Hepatocyte (in vitro differentiated cells): Measurements from ENCODE around the gene ARFIP1. TPM values are rescaled to one million over a fixed set of nuclear protein-coding genes. Genes with fewer than 3 reads are reported as not detected.

Experiments
- DNase-seq: peaks from one replicate; pipeline ENCODE4 v3.0.0-alpha.2; 2016; ENCODE audit warnings: low spot score
- H2AFZ ChIP-seq: fragments of 200-600 bp; sonication (generic); 2 replicates; pipeline ENCODE4 v1.6.0; 2016; ENCODE audit warnings: antibody characterized with exemption, mild to moderate bottlenecking
- H3K27ac ChIP-seq: fragments of 200-600 bp; sonication (generic); 2 replicates; pipeline ENCODE4 v1.5.1; 2016; ENCODE audit warnings: mild to moderate bottlenecking
- H3K27me3 ChIP-seq: fragments of 200-600 bp; sonication (generic); 2 replicates; pipeline ENCODE4 v1.6.1; 2016
- H3K36me3 ChIP-seq: fragments of 200-600 bp; sonication (generic); replicated peaks from 2 replicates; pipeline ENCODE4 v1.5.1; 2016; ENCODE audit warnings: low read depth; ENCODE audit not compliant: insufficient read depth
- H3K4me1 ChIP-seq: fragments of 200-600 bp; sonication (generic); 2 replicates; pipeline ENCODE4 v1.5.1; 2016; ENCODE audit warnings: mild to moderate bottlenecking, moderate library complexity; ENCODE audit not compliant: insufficient read depth
- H3K4me2 ChIP-seq: fragments of 200-600 bp; sonication (generic); 2 replicates; pipeline ENCODE4 v1.6.0; 2016
- H3K4me3 ChIP-seq: fragments of 200-600 bp; sonication (generic); 2 replicates; pipeline ENCODE4 v1.5.1; 2016; ENCODE audit warnings: mild to moderate bottlenecking
- H3K79me2 ChIP-seq: fragments of 200-600 bp; sonication (generic); 2 replicates; pipeline ENCODE4 v1.6.0; 2017; ENCODE audit warnings: mild to moderate bottlenecking
- H3K9me2 ChIP-seq: fragments of 200-600 bp; sonication (generic); replicated peaks from 2 replicates; pipeline ENCODE4 v1.6.0; 2017; ENCODE audit warnings: mild to moderate bottlenecking; ENCODE audit not compliant: insufficient read depth
- H3K9me3 ChIP-seq: fragments of 200-600 bp; sonication (generic); 2 replicates; pipeline ENCODE4 v1.5.1; 2016; ENCODE audit warnings: low read depth, mild to moderate bottlenecking
- H4K20me1 ChIP-seq: fragments of 200-600 bp; sonication (generic); 2 replicates; pipeline ENCODE4 v1.6.0; 2016; ENCODE audit warnings: mild to moderate bottlenecking; ENCODE audit not compliant: insufficient read depth, poor library complexity, severe bottlenecking
- EZH2 ChIP-seq: fragments of 200-600 bp; sonication (generic); IDR thresholded peaks from 2 replicates; pipeline ENCODE4 v1.6.1; 2016; ENCODE audit warnings: antibody characterized with exemption, mild to moderate bottlenecking, borderline replicate concordance
- EZH2phosphoT487 ChIP-seq: fragments of 200-600 bp; sonication (generic); IDR thresholded peaks from one replicate; pipeline ENCODE4 v1.6.1; 2018; ENCODE audit warnings: antibody characterized with exemption, mild to moderate bottlenecking, low read depth, moderate library complexity; ENCODE audit not compliant: unreplicated experiment, severe bottlenecking
- WGBS: methylation state at CpG from one replicate; pipeline ENCODE4 v1.1.6; 2016; ENCODE audit warnings: low lambda C conversion rate; ENCODE audit errors: missing lambda C conversion rate; 5-methylcytosine and 5-hydroxymethylcytosine counted together
- polyA plus RNA-seq: library from polyadenylated mRNA; unstranded; fragments of >200 nt; fragmentation: Nextera tagmentation; extraction: Ambion mirVana; gene quantifications from 2 replicates; pipeline ENCODE4 v1.2.1, GENCODE V29; 2016
- total RNA-seq: library from RNA; depleted of rRNA; stranded (reverse); fragments of >200 nt; gene quantifications from 2 replicates; pipeline ENCODE4 v1.2.3, GENCODE V29; 2014
- TF ChIP-seq, protein P1 (sequence below): fragments of 200-600 bp; sonication (generic); IDR thresholded peaks from 2 replicates; pipeline ENCODE4 v1.5.1; 2016; ENCODE audit warnings: antibody characterized with exemption, mild to moderate bottlenecking; ENCODE audit not compliant: poor library complexity

Gene ARFIP1
- total and polyA plus RNA-seq, 2 experiments from 2014 or later, result 21.7 to 39.1 TPM

DNA sequence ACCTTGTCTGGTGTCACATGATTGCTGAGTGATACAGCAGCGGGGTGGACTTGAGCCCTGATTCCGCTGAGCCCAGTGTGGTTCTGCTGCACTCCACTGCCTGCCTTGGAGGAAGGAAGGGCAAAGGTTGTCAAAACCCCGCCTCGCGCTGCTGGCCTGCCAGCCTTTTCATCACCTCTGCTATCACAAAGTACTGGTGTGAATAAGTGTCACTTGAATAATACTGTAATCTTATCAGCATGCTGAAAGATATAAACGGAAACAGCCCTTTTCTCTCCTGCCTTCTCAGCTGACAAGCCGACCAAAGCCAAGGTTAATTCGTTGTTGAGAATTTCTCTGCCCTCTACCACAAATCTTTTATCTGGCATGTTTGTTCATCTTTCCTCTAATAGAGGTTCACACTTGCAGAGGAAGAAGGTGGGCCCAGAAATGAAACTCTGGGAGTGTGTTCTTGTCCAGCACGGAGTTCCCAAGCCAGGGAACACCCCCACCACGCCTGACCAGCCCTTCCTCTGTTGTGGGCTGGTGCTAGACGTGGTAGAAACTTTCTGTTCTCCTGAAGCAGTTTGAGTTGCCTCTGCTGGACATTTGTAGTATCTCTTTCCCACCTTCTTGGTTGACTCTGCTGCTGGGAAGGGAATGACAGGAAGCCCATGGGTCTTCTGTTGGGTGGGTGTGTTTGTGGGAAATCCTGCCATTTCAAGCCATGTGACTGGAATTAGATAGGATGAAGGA, 177.8 kb downstream of the ARFIP1 start:
- Histone ChIP-seq H3K79me2 (peaks cover 2% of the 10 kb centered on the region), H3K36me3 (no peaks in the 10 kb centered on the region), H3K9me2 (no peaks in the 10 kb centered on the region), H4K20me1 (no peaks in the 10 kb centered on the region), H3K27me3 (no peaks in the 10 kb centered on the region), H3K4me3 (no peak overlapping the region), H2AFZ (no peak overlapping the region), H3K4me2 (peak overlapping the region; percentile 65), H3K9me3 (no peaks in the 10 kb centered on the region), H3K4me1 (peaks cover 31% of the 10 kb centered on the region), H3K27ac (peak overlapping the region; percentile 96)
- DNase-seq, result peak; percentile 78
- 42% methylated on average over 11 of the region's 11 CpGs for WGBS
- TF ChIP-seq, protein P1, sequence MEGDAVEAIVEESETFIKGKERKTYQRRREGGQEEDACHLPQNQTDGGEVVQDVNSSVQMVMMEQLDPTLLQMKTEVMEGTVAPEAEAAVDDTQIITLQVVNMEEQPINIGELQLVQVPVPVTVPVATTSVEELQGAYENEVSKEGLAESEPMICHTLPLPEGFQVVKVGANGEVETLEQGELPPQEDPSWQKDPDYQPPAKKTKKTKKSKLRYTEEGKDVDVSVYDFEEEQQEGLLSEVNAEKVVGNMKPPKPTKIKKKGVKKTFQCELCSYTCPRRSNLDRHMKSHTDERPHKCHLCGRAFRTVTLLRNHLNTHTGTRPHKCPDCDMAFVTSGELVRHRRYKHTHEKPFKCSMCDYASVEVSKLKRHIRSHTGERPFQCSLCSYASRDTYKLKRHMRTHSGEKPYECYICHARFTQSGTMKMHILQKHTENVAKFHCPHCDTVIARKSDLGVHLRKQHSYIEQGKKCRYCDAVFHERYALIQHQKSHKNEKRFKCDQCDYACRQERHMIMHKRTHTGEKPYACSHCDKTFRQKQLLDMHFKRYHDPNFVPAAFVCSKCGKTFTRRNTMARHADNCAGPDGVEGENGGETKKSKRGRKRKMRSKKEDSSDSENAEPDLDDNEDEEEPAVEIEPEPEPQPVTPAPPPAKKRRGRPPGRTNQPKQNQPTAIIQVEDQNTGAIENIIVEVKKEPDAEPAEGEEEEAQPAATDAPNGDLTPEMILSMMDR, result peak; percentile 5
- no peak for TF ChIP-seq EZH2

DNA sequence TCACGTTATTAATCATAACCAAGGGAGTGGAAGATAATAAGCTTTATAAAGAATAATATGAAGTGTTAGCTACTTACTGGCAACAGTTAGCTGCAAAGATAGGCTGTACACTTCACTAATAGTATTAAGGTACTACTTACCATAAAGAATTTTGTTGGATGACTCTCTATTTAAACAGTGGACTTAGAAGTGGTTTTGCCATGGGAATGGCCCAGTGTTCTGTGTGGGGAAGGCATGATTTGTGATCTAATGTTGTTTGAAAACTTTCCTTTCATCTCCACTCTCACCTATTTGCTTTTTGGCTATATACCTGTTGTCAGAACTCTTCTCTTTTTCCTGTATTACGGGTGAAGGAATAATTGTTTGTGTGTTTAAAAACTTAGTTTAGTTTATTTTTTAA, 179.3 kb downstream of the ARFIP1 start:
- Histone ChIP-seq H3K4me1 (peaks cover 31% of the 10 kb centered on the region), H3K4me2 (no peak overlapping the region), H2AFZ (no peak overlapping the region), H4K20me1 (no peaks in the 10 kb centered on the region), H3K9me2 (no peaks in the 10 kb centered on the region), H3K79me2 (no peaks in the 10 kb centered on the region), H3K27me3 (no peaks in the 10 kb centered on the region), H3K27ac (peak overlapping the region; percentile 96), H3K9me3 (no peaks in the 10 kb centered on the region), H3K36me3 (no peaks in the 10 kb centered on the region), H3K4me3 (no peak overlapping the region)
- WGBS, result 86% methylated on average over 2 of the region's 2 CpGs
- DNase-seq, result no peak
- TF ChIP-seq EZH2 (no peak), EZH2phosphoT487 (no peak)
- TF ChIP-seq, protein P1, result no peak

DNA sequence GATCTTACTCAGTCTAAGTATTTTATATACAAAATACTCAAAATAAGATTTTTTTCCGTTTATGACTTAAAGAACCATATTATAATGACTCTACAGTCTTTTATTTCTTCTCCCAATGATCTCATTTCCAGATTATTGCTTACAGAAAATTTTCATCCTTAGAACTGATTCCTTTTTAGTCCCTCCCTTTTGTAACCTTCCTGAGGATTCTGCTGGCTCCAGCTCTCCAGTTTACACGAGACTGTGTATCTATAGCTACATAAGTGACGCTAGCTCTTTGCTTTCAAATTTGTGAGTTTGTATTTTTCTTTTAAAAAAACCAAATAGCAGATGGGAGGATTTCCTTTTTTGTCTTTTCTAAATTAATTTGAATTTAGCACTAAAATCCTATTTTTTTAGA, 180.3 kb downstream of the ARFIP1 start:
- WGBS, result 93% methylated on average over 3 of the region's 3 CpGs
- Histone ChIP-seq H3K79me2 (no peaks in the 10 kb centered on the region), H3K9me2 (no peaks in the 10 kb centered on the region), H3K36me3 (no peaks in the 10 kb centered on the region), H3K4me3 (no peak overlapping the region), H3K9me3 (no peaks in the 10 kb centered on the region), H3K27me3 (no peaks in the 10 kb centered on the region), H4K20me1 (no peaks in the 10 kb centered on the region), H3K27ac (no peak overlapping the region), H3K4me1 (peaks cover 31% of the 10 kb centered on the region), H2AFZ (no peak overlapping the region), H3K4me2 (no peak overlapping the region)
- DNase-seq, result no peak
- no peak for TF ChIP-seq EZH2
- TF ChIP-seq, protein P1, result no peak
- TF ChIP-seq EZH2phosphoT487, result no peak
